ENCODE results near the gene AAK1.

GRCh38 chr2:69453475-69454129 lies 189.9 kb downstream of the AAK1 start:
- TF ChIP-seq, protein P1, sequence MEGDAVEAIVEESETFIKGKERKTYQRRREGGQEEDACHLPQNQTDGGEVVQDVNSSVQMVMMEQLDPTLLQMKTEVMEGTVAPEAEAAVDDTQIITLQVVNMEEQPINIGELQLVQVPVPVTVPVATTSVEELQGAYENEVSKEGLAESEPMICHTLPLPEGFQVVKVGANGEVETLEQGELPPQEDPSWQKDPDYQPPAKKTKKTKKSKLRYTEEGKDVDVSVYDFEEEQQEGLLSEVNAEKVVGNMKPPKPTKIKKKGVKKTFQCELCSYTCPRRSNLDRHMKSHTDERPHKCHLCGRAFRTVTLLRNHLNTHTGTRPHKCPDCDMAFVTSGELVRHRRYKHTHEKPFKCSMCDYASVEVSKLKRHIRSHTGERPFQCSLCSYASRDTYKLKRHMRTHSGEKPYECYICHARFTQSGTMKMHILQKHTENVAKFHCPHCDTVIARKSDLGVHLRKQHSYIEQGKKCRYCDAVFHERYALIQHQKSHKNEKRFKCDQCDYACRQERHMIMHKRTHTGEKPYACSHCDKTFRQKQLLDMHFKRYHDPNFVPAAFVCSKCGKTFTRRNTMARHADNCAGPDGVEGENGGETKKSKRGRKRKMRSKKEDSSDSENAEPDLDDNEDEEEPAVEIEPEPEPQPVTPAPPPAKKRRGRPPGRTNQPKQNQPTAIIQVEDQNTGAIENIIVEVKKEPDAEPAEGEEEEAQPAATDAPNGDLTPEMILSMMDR (IDR thresholded peaks at IDR 0.05), result no peak
- TF ChIP-seq POLR2A (IDR thresholded peaks at IDR 0.05) (no peak), POLR2AphosphoS5 (IDR thresholded peaks at IDR 0.05) (no peak)

All from prostate gland (tissue), 2 donors.